Activated naive CD8-positive, alpha-beta T cell treated with anti-CD3 and anti-CD28 coated beads, Interleukin-2, amount 50 U/mL, for 16 hours (primary cell): Measurements from ENCODE around the gene MIA3.
A peak's percentile ranks its signal among the peaks of the same experiment; 100 is the strongest.

ENCODE experiments used
- DNase-seq: peaks from one replicate; pipeline ENCODE4 v3.0.0-alpha.2; 2020; ENCODE audit warnings: low read depth, low spot score

Gene MIA3

DNA sequence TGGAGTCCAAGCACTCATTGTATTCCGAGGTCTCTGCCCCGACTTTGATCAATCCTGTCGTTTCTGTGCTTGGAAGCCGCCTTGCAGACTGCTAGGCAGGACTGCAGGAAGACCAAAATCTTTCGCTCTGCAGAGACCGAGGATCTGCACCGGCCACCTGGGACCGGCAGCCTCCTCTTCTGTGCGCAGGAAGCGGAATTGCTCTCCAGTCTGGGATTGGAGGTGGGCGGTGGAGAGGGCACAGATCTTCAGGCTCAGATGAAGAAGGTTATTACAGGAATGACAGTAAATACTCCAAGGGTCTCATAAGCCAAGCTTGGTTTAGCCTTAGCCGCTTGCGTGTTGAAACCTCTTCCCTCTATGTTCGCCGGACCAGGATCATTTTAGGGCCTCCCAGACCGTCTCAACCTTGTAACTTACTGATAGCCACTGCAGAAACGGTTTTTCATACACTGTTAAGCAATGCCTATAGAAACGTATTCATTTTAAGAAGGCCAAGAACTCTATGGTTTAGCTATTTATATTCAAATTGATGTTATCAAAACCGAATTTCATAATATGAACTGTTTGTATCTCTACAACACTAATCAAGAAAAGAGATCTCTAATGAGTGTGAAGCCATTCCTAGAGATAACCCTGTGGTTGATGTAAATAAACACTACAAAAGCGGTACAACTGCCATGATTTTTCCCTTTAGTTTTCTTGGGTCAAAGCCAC, 1.1 kb downstream of the MIA3 start:
- no peak for DNase-seq

- DNase-seq = no peak
Observed at GRCh38 chr1:222620566-222620965, 2.7 kb downstream of the MIA3 start.

DNA sequence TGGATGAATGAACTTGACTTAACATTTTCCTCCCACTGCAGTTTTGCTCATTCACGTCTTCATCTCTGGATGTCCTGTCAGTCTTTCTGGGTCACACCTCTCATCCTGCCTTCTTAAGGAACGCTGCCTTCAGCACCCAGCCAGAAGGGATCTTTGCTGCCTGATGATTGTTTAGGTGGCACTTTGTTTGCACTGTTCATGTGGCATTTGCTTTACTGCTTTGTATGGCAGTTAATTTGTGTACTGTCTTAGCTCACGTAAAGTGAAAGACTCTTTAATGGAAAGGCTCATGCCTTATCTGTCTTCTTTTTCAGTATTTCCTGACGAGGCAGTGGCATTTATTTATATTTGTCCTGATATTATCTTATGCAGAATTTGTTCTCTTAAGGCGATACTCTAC, 4.9 kb downstream of the MIA3 start:
- no peak for DNase-seq

DNA sequence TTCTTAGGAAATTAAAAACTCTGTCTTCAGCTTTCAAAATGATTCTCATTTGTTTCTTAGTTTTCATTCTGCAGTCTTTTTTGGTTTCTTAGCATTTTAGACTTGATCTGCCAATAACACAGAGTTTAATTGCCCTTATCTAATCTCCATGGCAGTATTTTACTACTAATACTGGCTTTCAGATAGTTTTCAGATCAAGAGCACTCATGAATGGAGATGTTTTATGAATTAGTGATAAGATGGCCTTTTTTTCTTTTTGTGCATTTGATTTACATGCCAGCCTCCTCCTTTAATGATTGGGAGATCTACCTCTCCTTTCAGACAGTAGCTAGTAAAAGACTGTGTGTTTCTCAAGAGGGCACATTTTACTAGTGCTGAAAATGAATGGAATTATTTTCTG, 5.6 kb downstream of the MIA3 start:
- DNase-seq = no peak

- no peak for DNase-seq
Observed at GRCh38 chr1:222624214-222624613, 6.3 kb downstream of the MIA3 start.

DNA sequence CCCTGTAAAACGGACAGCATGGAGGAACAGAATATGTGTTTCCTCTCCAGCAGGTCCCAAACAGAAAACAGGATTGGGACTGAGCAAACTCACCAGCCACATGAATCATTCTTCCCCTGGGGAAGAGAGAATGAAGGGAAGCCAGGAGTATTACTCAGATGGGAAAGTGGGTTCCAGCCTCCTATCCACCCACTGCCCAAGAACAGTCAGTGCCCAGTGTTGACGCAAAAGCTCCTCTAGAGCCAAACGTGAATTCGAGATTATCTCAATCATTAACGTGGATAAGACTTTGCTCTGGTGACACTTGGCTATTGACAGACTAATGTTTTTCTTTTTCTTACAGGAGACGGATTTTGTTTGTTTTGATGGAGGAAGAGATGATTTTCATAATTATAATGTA, 9.3 kb downstream of the MIA3 start:
- no peak for DNase-seq

DNA sequence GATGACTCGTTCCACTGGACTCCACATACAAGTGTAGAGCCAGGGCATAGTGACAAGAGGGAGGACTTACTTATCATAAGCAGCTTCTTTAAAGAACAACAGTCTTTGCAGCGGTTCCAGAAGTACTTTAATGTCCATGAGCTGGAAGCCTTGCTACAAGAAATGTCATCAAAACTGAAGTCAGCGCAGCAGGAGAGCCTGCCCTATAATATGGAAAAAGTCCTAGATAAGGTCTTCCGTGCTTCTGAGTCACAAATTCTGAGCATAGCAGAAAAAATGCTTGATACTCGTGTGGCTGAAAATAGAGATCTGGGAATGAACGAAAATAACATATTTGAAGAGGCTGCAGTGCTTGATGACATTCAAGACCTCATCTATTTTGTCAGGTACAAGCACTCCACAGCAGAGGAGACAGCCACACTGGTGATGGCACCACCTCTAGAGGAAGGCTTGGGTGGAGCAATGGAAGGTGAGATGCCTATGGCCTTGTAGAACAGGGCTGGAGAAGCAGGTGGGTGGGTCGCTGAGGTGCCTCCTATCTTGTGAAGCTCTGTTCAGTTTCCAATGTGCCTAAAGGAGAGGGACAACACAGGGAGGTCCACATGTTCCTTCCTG, 12.1 kb downstream of the MIA3 start:
- DNase-seq = no peak

DNA sequence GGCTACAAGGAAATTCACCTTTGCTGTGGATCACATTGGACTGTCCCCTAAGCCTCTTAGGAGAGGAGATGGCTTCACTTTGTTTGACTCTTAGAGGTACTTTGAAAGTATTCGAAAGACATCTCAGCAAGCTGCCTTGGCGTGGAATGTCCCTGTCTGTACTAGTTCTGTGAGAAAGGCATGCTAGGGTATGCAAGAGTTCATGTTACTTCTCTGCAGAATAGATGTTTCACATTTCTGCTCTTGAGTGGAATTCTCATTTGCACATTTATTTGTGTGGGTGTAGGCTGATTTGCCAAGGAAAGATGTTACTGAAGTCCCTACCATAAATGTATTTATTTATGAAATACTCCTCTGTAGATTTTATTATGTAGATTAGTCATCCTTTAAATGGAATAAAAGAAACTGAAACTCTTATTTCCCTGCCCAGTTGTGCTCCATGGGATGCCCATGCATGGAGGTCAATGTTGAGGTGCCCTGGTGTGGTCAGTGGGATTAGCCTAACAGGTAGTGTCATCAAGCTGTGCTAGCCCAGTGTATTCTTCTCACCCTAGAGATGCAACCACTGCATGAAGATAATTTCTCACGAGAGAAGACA, 13.8 kb downstream of the MIA3 start:
- no peak for DNase-seq

DNA sequence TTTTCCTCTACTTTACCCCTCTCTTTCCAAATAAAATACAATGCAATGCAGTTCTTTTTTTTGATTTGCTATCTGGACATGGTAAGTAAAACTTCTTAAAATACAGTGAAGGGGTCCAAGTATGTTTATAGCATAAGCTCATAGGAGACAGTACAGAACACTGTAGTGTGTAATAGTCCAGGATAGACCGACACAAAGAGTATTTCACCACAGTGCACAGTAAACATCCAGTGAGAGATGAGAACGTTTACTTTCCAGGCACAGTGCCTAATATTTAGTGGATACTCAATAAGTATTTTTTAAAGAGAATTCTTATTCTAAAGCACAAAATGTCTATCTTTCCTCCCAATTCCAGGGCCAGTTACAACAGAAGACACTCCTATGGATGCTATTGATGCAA, 14.9 kb downstream of the MIA3 start:
- no peak for DNase-seq

GRCh38 chr1:222634180-222635013, 16.5 kb downstream of the MIA3 start:
- peak; percentile 54 for DNase-seq

GRCh38 chr1:222641269-222641948, 23.5 kb downstream of the MIA3 start:
- no peak for DNase-seq

GRCh38 chr1:222642468-222642867, 24.6 kb downstream of the MIA3 start:
- no peak for DNase-seq

- no peak for DNase-seq
Observed at GRCh38 chr1:222643606-222643937, 25.7 kb downstream of the MIA3 start.

DNA sequence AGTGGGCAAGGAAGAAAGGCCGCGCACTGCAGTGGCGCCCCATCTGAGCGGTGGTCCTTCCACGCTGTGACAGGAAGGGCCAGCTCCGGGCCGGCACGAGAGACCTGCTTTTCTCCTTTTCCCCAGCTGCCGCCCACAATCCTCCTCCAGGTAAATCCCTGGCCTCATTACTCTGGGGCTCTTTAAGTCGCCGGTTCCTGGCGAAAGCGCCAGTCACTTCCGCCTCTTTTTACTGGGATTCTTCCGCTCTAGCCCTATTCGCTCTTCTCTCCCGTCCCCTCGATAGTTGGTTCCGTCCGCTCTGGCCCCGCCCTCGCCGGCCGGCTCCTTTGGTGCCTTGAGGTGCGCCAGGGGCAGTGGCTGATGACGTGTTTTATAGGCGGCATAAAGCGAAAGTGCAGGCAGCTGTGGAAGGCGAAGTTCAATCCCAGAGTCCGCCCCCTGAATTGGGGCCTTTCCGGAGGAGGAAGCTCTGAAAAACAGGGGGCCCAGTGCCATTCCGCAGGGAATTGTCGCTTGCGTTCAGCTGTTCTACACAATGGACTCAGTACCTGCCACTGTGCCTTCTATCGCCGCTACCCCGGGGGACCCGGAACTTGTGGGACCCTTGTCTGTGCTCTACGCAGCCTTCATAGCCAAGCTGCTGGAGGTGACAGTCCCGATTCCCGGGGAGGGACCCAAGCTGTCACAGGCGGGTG, 26.2 kb downstream of the MIA3 start:
- peak; percentile 95 for DNase-seq

- no peak for DNase-seq
Observed at GRCh38 chr1:222644636-222644980, 26.7 kb downstream of the MIA3 start.

- DNase-seq = no peak
Observed at GRCh38 chr1:222652676-222653075, 34.8 kb downstream of the MIA3 start.

- DNase-seq = no peak
Observed at GRCh38 chr1:222653178-222653827, 35.4 kb downstream of the MIA3 start.

GRCh38 chr1:222654849-222655248, 37.0 kb downstream of the MIA3 start:
- DNase-seq = peak; percentile 39

DNA sequence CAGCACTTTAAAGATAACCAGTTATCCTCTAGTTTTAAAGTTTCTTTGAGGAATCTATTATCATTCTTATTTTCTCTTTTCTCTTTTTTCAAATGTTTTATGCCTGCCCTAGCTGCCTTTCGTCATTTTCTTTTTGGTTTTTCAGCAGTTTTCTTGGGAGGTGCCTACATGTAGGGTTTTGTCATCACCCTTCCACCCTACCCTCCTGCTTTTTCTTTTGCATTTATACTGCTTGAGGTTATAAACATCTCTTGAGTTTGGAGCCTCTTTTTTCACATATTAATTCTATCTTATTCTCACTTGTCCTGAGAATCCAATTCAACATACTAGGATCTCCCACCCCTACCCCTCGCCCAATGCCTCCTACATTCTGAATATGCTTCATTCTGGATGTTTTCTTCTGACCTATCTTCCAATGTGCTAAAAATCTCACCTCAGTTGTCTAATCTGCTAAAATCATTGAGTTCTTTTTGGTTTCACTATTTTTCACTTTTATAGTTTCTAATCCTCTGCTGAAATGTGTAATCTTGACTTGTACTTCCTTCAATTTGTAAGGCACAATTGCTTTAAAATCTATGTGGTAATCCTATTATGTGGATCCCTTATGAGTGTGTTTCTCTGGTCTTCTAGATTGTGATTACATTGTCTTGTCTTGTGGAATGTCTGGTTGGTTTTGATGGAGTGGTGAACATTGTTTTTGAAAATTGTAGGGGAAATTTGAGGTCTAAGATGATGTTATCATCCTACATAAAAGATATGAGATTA, 38.7 kb downstream of the MIA3 start:
- DNase-seq = no peak

DNA sequence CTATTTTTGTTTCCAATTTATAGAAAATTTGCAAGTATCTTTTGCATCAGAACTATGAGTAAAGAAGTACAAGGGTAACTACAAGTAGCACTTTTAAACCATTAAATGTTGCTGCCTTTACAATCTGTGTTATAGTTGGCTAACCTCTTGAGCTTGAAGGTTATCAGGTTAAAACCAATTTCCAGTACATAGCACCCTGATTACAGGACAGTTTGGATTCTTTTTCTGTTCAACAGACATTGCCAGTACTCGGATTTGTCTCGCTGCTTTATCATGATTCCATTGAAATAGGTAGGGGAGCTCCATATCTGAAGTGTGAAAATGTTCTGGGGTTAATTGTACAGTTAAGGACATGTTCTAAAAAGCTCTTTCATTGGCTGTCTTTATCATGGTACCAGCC, 40.0 kb downstream of the MIA3 start:
- DNase-seq = no peak
